ENCODE data around the gene OR6Q1.

DNA sequence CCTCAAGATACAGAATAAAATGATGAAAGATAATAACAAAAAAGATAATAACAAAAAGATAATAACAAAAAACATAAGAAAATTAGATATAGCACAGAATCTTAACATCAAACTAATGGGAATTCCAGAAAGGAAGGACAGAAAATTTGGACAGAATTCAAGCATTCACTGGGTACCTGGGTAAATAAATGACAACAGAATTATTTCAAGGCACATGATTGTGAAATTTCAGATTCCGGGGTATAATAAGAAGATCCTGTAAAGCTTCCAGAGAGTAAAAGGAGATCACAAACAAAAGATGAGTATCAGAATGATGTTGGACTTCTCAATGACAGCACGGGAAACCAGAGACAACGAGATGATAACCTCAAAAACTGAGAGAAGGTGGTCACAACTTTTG is 49.2 kb upstream of the OR6Q1 start:
- TF ChIP-seq CTCF (IDR thresholded peaks at IDR 0.05 in 2 of 3, conservative IDR thresholded peaks at IDR 0.05 in 1 of 3; ENCODE audit: insufficient read depth in 2 of 3, low read depth in 1 of 3, low read length in 3 of 3) (no peak), EHMT2 (IDR thresholded peaks at IDR 0.05) (no peak), CBX2 (IDR thresholded peaks at IDR 0.05; ENCODE audit: insufficient read depth, low read length, poor library complexity, severe bottlenecking) (no peak), HNRNPUL1 (IDR thresholded peaks at IDR 0.05; ENCODE audit: low read length) (no peak), FOXJ3 (CRISPR knock-in tag; IDR thresholded peaks at IDR 0.05) (no peak), ASH1L (IDR thresholded peaks at IDR 0.05; ENCODE audit: borderline replicate concordance, low read depth, partially characterized antibody) (no peak)

Measured in K562 (cell line).